ENCODE data around the gene GALNT12.

The GALNT12 gene

GRCh38 chr9:98865284-98865875, 57.9 kb downstream of the GALNT12 start:
- no peak for TF ChIP-seq EP300 (IDR thresholded peaks at IDR 0.05; ENCODE audit: borderline replicate concordance)
- TF ChIP-seq EGR1 (IDR thresholded peaks at IDR 0.05) = no peak

DNA sequence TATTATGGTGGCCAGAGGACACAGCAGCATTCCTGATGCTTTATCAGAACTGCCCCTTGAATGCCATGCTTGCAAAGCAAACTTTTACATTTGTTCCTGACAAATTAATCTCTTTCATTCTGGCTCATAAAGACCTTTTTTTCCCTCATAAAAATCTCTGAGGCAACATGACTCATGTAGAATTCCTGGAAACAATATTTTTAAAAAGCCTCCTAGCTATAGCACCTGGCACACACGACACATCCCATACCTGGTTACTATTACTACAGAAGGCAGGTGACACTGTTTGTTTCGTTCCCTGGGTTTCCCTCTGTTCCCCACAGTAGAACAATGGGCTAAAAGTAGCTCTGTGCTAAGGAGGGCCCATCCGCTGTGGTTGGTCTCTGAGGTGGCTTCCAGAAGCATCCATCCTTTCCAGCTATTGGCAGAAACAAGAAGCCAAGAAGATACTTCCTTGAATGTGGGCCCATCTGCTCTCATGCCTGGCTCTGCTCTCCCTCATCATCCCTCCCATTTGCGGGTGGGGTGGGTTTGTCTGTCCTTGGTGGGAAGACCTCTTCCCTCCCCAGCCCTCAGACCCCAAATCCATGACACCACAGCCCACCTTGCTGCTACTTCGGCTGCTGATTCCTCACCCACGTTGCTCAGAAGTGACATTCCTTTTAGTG, 59.1 kb downstream of the GALNT12 start:
- no peak for TF ChIP-seq TEAD4 (IDR thresholded peaks at IDR 0.05)
- TF ChIP-seq, protein P1, sequence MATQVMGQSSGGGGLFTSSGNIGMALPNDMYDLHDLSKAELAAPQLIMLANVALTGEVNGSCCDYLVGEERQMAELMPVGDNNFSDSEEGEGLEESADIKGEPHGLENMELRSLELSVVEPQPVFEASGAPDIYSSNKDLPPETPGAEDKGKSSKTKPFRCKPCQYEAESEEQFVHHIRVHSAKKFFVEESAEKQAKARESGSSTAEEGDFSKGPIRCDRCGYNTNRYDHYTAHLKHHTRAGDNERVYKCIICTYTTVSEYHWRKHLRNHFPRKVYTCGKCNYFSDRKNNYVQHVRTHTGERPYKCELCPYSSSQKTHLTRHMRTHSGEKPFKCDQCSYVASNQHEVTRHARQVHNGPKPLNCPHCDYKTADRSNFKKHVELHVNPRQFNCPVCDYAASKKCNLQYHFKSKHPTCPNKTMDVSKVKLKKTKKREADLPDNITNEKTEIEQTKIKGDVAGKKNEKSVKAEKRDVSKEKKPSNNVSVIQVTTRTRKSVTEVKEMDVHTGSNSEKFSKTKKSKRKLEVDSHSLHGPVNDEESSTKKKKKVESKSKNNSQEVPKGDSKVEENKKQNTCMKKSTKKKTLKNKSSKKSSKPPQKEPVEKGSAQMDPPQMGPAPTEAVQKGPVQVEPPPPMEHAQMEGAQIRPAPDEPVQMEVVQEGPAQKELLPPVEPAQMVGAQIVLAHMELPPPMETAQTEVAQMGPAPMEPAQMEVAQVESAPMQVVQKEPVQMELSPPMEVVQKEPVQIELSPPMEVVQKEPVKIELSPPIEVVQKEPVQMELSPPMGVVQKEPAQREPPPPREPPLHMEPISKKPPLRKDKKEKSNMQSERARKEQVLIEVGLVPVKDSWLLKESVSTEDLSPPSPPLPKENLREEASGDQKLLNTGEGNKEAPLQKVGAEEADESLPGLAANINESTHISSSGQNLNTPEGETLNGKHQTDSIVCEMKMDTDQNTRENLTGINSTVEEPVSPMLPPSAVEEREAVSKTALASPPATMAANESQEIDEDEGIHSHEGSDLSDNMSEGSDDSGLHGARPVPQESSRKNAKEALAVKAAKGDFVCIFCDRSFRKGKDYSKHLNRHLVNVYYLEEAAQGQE (IDR thresholded peaks at IDR 0.05; ENCODE audit: low read depth) = no peak
- TF ChIP-seq FOXM1 (IDR thresholded peaks at IDR 0.05; ENCODE audit: borderline replicate concordance, low read depth) = no peak
- TF ChIP-seq, protein P2, sequence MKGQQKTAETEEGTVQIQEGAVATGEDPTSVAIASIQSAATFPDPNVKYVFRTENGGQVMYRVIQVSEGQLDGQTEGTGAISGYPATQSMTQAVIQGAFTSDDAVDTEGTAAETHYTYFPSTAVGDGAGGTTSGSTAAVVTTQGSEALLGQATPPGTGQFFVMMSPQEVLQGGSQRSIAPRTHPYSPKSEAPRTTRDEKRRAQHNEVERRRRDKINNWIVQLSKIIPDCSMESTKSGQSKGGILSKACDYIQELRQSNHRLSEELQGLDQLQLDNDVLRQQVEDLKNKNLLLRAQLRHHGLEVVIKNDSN (IDR thresholded peaks at IDR 0.05) = no peak
- no peak for TF ChIP-seq EGR1 (IDR thresholded peaks at IDR 0.05)
- TF ChIP-seq TCF12 (IDR thresholded peaks at IDR 0.05; ENCODE audit: low read depth) = no peak
- TF ChIP-seq YY1 (IDR thresholded peaks at IDR 0.05; ENCODE audit: low read depth) = no peak
- TF ChIP-seq RAD21 (IDR thresholded peaks at IDR 0.05; ENCODE audit: low read depth) = no peak
- no peak for TF ChIP-seq NFIC (IDR thresholded peaks at IDR 0.05)
- TF ChIP-seq CEBPB (IDR thresholded peaks at IDR 0.05) = no peak
- TF ChIP-seq TAF1 (IDR thresholded peaks at IDR 0.05; ENCODE audit: low read depth) = no peak
- TF ChIP-seq MAX (IDR thresholded peaks at IDR 0.05) = no peak
- no peak for TF ChIP-seq EP300 (IDR thresholded peaks at IDR 0.05; ENCODE audit: borderline replicate concordance)
- TF ChIP-seq ZBTB7A (IDR thresholded peaks at IDR 0.05; ENCODE audit: low read depth) = no peak
- TF ChIP-seq CREB1 (IDR thresholded peaks at IDR 0.05; ENCODE audit: low read depth) = no peak

GRCh38 chr9:98867103-98867428, 59.6 kb downstream of the GALNT12 start:
- TF ChIP-seq ZBTB7A (IDR thresholded peaks at IDR 0.05; ENCODE audit: low read depth) (no peak), YY1 (IDR thresholded peaks at IDR 0.05; ENCODE audit: low read depth) (no peak), TEAD4 (IDR thresholded peaks at IDR 0.05) (no peak), TAF1 (IDR thresholded peaks at IDR 0.05; ENCODE audit: low read depth) (no peak), TCF12 (IDR thresholded peaks at IDR 0.05; ENCODE audit: low read depth) (no peak)

DNA sequence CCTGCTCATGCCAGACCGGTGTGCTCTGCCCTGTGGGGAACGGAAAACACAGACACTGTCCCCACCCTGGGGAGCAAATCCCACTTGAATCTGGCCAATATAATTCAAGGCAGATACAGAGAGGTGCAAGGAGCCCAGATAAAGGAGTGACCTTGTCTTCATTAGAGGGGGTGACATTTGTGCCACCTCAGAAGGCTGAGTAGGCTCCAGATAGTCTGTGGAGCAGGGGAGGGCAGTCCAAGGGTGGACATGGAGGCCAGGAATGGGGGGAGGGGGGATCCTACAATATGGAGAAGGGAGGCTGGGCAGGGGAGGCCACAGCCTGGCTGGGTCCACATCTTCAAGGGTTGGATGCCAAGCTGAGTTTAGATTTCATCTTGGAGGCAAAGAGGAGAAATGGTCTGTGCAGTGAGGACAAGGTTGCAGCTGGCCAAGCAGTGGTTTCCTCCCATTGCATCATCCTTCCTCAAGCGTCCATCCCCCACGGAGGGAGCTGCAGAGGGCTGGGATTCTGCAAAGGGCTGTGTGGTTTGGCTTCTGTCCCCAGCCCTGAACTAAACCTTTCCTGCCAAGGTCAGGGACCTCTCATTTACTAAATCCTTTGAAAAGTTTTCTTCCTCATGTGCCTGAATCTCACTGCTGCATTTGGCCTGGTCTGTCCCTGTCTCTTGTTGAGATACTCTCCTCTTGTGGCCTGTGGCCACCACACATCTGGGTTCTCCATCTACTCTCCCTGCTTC, 60.1 kb downstream of the GALNT12 start:
- TF ChIP-seq CEBPB (IDR thresholded peaks at IDR 0.05) = peak; percentile 76
- TF ChIP-seq ZBTB7A (IDR thresholded peaks at IDR 0.05; ENCODE audit: low read depth) = no peak

GRCh38 chr9:98869078-98869745, 61.7 kb downstream of the GALNT12 start:
- TF ChIP-seq TAF1 (IDR thresholded peaks at IDR 0.05; ENCODE audit: low read depth) (no peak), NFIC (IDR thresholded peaks at IDR 0.05) (no peak), EP300 (IDR thresholded peaks at IDR 0.05; ENCODE audit: borderline replicate concordance) (no peak), TEAD4 (IDR thresholded peaks at IDR 0.05) (no peak), FOXM1 (IDR thresholded peaks at IDR 0.05; ENCODE audit: borderline replicate concordance, low read depth) (no peak), TCF12 (IDR thresholded peaks at IDR 0.05; ENCODE audit: low read depth) (no peak), EGR1 (IDR thresholded peaks at IDR 0.05) (no peak), CEBPB (IDR thresholded peaks at IDR 0.05) (no peak), MAX (IDR thresholded peaks at IDR 0.05) (no peak), RAD21 (IDR thresholded peaks at IDR 0.05; ENCODE audit: low read depth) (no peak), YY1 (IDR thresholded peaks at IDR 0.05; ENCODE audit: low read depth) (no peak), CREB1 (IDR thresholded peaks at IDR 0.05; ENCODE audit: low read depth) (no peak), ZBTB7A (IDR thresholded peaks at IDR 0.05; ENCODE audit: low read depth) (no peak)
- TF ChIP-seq, protein P2 (IDR thresholded peaks at IDR 0.05) = no peak
- TF ChIP-seq, protein P1 (IDR thresholded peaks at IDR 0.05; ENCODE audit: low read depth) = no peak
